Measurements from ENCODE around the gene CAMK4.

- no peak for TF ChIP-seq CTCF (conservative IDR thresholded peaks at IDR 0.05; ENCODE audit: low read depth in 2 of 2)
- no peak for TF ChIP-seq REST (IDR thresholded peaks at IDR 0.05; ENCODE audit: unreplicated experiment)
- TF ChIP-seq EZH2 (IDR thresholded peaks at IDR 0.05; ENCODE audit: low read depth, unreplicated experiment), result no peak
- TF ChIP-seq JUNB (IDR thresholded peaks at IDR 0.05; ENCODE audit: unreplicated experiment), result no peak
- no peak for TF ChIP-seq POLR2AphosphoS5 (IDR thresholded peaks at IDR 0.05; ENCODE audit: low read depth)
- TF ChIP-seq ZNF331 (CRISPR knock-in tag; IDR thresholded peaks at IDR 0.05; ENCODE audit: low read depth), result no peak
- no peak for TF ChIP-seq ETS1 (IDR thresholded peaks at IDR 0.05)
- no peak for TF ChIP-seq EZH2phosphoT487 (IDR thresholded peaks at IDR 0.05; ENCODE audit: unreplicated experiment)
- TF ChIP-seq CREB1 (CRISPR knock-in tag; IDR thresholded peaks at IDR 0.05; ENCODE audit: low read depth), result no peak
- no peak for TF ChIP-seq ZNF462 (CRISPR knock-in tag; IDR thresholded peaks at IDR 0.05)
Measured at GRCh38 chr5:111194053-111194452, 30.1 kb upstream of the CAMK4 start.
